LNCaP clone FGC (cell line): ENCODE results near the gene CD2.

Experiments
- DNase-seq: peaks from one replicate; pipeline ENCODE4 v3.0.0-alpha.2; 2011; ENCODE audit warnings: low read depth
- H3K4me3 ChIP-seq: 2 replicates; pipeline ENCODE4 v1.5.1; 2011; ENCODE audit warnings: mild to moderate bottlenecking, low read depth, low read length, control low read depth
- TF ChIP-seq, protein P1 (sequence below): IDR thresholded peaks from 2 replicates; pipeline ENCODE4 v1.5.1; 2012; ENCODE audit warnings: mild to moderate bottlenecking; ENCODE audit not compliant: control insufficient read depth, insufficient read depth; ENCODE audit errors: extremely low read depth

Gene CD2

DNA sequence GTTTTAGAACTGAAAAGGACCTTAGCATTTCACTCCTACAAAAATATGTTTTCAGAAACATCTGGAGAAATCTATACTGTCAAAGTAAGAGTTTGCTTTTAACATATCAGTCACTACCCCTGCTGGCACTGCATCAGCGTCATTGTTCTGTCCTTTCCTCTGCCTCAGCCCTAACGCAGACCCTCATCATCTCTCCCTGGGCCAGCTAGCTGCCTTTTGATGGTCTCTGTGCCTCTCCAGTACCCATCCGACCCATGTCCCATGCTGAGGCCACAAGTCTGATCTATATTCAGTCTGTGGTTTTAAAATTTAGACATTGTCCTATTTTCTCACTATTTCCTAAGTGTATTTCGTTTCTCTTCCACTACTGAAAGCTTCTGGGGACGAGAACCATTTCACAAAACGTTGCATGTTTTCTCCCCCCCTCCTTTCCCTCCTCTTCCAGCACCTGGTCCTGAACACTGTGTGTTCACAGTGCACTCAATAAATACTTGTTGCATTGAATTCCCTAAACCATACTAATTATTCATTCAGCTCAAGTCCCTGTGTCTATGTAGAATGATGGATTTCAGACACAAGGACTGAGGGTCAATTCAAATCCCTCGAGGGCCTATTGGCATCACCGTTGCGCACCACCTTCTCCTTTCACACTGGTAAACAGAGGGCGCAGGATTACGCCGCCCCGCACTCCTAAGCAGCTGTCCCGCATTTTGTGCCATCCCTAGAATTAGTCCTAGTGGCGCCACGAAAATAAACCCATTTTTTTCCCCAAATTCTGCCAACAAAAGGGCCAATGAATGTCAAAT lies 53.4 kb downstream of the CD2 start:
- no peak overlapping the region for H3K4me3 ChIP-seq
- DNase-seq = no peak
- TF ChIP-seq, protein P1, sequence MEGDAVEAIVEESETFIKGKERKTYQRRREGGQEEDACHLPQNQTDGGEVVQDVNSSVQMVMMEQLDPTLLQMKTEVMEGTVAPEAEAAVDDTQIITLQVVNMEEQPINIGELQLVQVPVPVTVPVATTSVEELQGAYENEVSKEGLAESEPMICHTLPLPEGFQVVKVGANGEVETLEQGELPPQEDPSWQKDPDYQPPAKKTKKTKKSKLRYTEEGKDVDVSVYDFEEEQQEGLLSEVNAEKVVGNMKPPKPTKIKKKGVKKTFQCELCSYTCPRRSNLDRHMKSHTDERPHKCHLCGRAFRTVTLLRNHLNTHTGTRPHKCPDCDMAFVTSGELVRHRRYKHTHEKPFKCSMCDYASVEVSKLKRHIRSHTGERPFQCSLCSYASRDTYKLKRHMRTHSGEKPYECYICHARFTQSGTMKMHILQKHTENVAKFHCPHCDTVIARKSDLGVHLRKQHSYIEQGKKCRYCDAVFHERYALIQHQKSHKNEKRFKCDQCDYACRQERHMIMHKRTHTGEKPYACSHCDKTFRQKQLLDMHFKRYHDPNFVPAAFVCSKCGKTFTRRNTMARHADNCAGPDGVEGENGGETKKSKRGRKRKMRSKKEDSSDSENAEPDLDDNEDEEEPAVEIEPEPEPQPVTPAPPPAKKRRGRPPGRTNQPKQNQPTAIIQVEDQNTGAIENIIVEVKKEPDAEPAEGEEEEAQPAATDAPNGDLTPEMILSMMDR = no peak

DNA sequence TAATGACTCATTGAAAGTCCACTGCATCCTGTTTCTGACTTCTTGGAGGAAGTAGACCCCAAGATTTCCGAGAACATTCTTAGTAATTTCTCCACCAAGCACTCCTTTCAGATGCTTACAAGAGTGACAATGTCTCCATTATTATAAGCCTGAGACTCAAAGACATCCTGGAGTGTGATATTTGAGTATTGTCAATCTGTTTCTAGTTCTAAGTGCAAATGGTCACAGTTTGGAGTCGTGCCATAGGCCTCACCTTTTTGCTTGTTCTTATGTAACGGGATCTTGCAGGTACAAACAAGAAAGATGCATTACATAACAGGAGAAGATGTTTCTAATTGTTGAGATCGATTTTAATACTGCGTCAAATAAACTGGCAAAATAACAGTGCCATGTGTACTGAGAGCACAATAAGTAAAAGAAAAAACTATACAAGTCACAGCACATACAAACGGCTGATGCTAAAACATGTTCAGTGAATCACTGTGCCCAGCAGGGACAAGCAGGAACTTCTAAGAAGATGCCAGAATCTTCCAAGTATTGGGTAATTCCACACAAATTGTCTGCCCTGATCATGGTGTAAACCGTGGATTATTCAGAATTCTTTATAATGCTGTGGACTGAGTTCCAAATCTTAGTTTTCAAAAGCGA lies 54.1 kb downstream of the CD2 start:
- no peak for DNase-seq

DNA sequence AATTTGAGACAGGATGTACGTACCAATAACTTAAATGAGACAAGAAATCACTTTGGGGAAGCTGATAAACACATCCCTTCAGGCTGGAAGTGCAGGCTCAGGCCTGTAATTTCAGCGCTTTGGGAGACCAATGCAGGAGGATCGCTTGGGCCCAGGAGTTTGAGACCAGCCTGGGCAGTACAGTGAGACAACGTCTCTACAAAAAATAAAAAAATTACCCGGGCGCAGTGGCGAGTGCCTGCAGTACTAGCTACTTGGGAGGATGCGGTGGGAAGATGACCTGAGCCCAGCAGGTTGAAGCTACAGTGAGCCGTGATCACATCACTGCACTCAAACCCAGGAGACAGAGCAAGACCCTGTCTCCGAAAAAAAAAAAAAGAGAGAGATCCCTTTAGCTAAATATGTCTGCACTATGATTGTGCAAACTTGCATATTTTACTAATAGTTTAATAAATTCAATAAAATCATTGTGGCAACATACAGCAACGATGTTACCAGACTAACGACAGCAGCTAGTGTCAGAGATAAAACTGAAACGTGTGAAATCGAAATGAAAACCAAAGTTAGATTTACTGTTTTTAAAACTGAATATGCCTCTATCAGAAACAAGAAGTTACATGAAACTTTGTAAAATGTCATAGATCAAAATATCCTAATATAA lies 54.7 kb downstream of the CD2 start:
- TF ChIP-seq, protein P1 = no peak
- no peak overlapping the region for H3K4me3 ChIP-seq
- no peak for DNase-seq

More for the DNA sequence above, 54.1 kb downstream of the CD2 start:
- H3K4me3 ChIP-seq = no peak overlapping the region
- TF ChIP-seq, protein P1 = no peak

DNA sequence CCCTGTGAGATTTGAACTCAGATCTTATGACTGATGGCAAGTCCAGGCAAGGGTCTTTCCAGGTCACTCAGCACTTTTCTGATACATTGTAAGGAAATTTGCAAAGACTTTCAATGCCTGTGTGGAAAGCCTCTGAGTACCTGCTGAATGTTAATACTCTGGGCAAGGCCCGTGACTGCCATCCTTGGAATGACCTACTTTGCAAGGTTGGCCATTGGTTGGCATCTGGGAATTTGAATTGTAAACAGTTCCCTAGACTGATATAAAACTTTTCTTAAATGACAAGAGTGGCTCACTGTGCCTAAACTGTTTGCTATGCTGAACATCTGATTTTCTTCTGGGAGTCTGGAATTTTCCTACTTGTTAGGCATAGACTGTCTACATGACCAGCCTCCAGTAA lies 57.1 kb downstream of the CD2 start:
- H3K4me3 ChIP-seq = no peak overlapping the region
- TF ChIP-seq, protein P1 = no peak
- no peak for DNase-seq

DNA sequence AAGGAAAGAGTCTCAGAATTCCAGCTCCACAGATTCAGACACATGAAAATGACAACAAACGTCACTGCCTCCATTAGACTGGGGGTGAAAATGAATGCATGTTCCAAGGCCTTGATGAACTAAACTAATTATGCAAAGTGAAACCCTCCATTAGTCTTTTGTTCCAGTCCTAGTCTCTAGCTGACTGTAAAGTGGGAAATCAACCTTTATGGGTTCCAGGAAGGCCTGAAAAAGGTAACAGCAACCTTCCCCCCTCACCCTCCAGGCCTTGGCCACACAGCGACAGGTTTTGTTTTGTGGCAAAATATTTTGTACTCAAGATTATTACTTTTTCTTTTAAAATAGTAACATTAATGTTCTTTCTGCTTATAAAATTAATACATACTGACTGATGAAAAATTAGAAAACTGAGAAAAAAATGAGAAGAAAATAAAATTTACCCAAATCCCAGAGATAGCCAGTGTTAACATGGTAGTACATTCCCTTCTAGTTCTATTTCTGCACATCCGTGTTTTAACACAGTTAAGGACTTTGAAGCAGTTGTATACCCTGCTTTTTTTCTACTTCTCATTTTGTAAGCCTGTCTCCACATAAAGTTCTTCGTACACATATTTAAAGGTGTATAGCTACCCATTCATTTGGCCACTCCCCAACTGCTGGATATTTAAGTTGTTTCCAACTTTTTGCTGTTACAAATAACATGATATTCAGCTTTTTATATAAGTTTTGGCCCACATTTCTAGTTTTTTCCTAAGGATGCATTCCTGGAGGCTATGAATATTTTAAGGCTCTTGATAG lies 60.9 kb downstream of the CD2 start:
- TF ChIP-seq, protein P1 = no peak
- no peak for DNase-seq

DNA sequence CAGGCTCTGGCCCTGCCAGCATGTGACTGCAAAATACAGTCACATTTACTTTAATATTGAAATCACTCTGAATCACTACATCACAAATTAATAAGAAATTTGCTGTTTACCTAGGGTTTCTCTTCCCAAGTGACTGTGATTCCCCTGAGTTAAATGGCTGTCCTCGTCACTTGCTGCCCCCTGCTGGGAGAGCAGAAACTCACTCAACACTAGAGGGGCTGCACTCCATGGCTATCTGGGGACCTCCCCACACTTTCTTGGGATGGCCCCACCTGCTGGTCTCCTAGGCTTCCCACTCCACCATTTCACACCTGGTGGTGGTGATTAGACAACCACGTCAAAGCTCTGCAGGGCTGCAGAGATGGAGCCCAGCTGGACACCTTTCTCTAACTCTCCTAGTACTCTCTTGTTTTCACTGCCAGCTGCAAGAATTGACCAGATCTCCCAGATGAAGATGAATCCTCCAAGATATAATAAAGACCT lies 63.4 kb downstream of the CD2 start:
- TF ChIP-seq, protein P1 = peak; percentile 83
- DNase-seq = peak; percentile 8
- no peak overlapping the region for H3K4me3 ChIP-seq

More for the DNA sequence above, 60.9 kb downstream of the CD2 start:
- no peak overlapping the region for H3K4me3 ChIP-seq
